Erythroblast (primary cell): Measurements from ENCODE around the gene PHACTR3.

Experiments
- DNase-seq, 2 experiments: peaks; one replicate each; lab custom pipeline; 2025; lab: John Stamatoyannopoulos, UW
- GATA1 ChIP-seq: IDR thresholded peaks from 2 replicates; pipeline ENCODE4 v1.6.1; 2011; ENCODE audit warnings: low read depth, mild to moderate bottlenecking, control low read depth, low read length, moderate library complexity
- POLR2A ChIP-seq: IDR thresholded peaks from 2 replicates; pipeline ENCODE4 v1.6.1; 2011; ENCODE audit warnings: mild to moderate bottlenecking, low read length

PHACTR3 gene

GRCh38 chr20:59782986-59783640 lies 178.8 kb downstream of the PHACTR3 start:
- TF ChIP-seq POLR2A: no peak
- TF ChIP-seq GATA1: no peak
- peak; percentile 27 to 47 for DNase-seq

- DNase-seq: no peak
- TF ChIP-seq GATA1 (no peak), POLR2A (no peak)
Measured at GRCh38 chr20:59783641-59784010, 179.3 kb downstream of the PHACTR3 start.

- DNase-seq: no peak
- TF ChIP-seq GATA1: no peak
- TF ChIP-seq POLR2A: no peak
Measured at GRCh38 chr20:59784365-59784764, 180.0 kb downstream of the PHACTR3 start.

GRCh38 chr20:59784791-59785668 lies 180.7 kb downstream of the PHACTR3 start:
- TF ChIP-seq GATA1: no peak
- TF ChIP-seq POLR2A: no peak
- no peak for DNase-seq

- no peak for DNase-seq
- TF ChIP-seq POLR2A (no peak), GATA1 (no peak)
Measured at GRCh38 chr20:59785669-59785959, 181.3 kb downstream of the PHACTR3 start.

GRCh38 chr20:59785986-59786795 lies 181.9 kb downstream of the PHACTR3 start:
- no peak for TF ChIP-seq GATA1
- TF ChIP-seq POLR2A: no peak

GRCh38 chr20:59786801-59787537 lies 182.6 kb downstream of the PHACTR3 start:
- DNase-seq: no peak

More at GRCh38 chr20:59785986-59786795, 181.9 kb downstream of the PHACTR3 start:
- DNase-seq: no peak

GRCh38 chr20:59787538-59787890 lies 183.2 kb downstream of the PHACTR3 start:
- TF ChIP-seq POLR2A: no peak
- TF ChIP-seq GATA1: no peak
- no peak for DNase-seq

More at GRCh38 chr20:59786801-59787537, 182.6 kb downstream of the PHACTR3 start:
- TF ChIP-seq POLR2A: no peak
- no peak for TF ChIP-seq GATA1

GRCh38 chr20:59788196-59788735 lies 183.9 kb downstream of the PHACTR3 start:
- no peak for TF ChIP-seq GATA1
- TF ChIP-seq POLR2A: no peak
- no peak for DNase-seq

- no peak for TF ChIP-seq POLR2A
- DNase-seq: no peak
Measured at GRCh38 chr20:59788811-59789397, 184.6 kb downstream of the PHACTR3 start.

DNA sequence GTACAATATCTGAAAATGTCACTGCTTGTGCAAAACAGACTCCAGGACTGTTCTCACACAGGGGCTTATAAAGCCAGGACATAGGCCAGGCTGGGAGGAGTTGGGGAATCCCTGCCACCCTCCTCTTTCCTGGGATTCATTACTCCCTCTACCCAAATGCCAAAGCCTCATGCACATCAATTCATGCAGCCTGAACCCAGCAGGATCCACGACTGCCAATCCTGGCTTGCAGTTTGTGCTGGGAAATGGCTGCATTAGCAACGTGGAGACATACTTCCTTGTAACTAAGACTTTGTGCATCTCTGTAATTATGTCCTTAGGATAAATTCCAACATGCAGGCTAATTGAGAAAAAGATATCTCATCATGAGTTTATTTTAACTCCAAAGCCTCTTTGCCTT lies 185.3 kb downstream of the PHACTR3 start:
- TF ChIP-seq GATA1 (no peak), POLR2A (no peak)
- no peak for DNase-seq

- DNase-seq: no peak
- TF ChIP-seq POLR2A (no peak), GATA1 (no peak)
Measured at GRCh38 chr20:59790346-59790745, 186.0 kb downstream of the PHACTR3 start.

DNA sequence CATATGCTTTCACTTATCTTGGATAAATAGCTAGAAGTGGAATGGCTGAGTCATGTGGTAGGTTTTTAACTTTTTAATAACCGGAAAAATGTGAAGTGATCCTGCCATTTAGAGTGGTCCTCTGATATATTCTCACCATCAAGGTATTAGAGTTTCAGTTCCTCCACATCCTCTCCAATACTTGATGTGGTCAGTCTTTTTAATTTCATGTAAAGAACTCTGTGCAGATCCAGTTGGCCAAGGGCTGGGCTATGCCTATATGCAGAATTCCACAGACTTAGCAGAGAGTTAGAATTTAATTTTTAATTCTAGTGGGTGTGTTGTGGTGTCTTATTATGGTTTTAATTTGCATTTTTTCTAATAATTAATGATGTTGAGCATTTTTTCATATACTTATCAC lies 188.0 kb downstream of the PHACTR3 start:
- TF ChIP-seq GATA1 (no peak), POLR2A (no peak)

More for the DNA sequence above, 188.0 kb downstream of the PHACTR3 start:
- no peak for DNase-seq
